VCaP (cell line): Measurements from ENCODE around the gene SNX27.

Experiments
- H3K27ac ChIP-seq: fragments of 450-650 bp; 2 replicates; pipeline ENCODE4 v1.5.1; 2017
- CTCF ChIP-seq: fragments of 450-650 bp; conservative IDR thresholded peaks from 2 replicates; pipeline ENCODE4 v1.5.1; 2017; ENCODE audit warnings: mild to moderate bottlenecking, moderate library complexity

The SNX27 gene

GRCh38 chr1:151706464-151707415 is 94.9 kb downstream of the SNX27 start:
- TF ChIP-seq CTCF = no peak
- no peak overlapping the region for H3K27ac ChIP-seq

GRCh38 chr1:151707541-151708065 is 95.8 kb downstream of the SNX27 start:
- TF ChIP-seq CTCF = no peak
- H3K27ac ChIP-seq = no peak overlapping the region

- TF ChIP-seq CTCF = no peak
- H3K27ac ChIP-seq = no peak overlapping the region
Observed at GRCh38 chr1:151708891-151709290, 97.0 kb downstream of the SNX27 start.

- no peak overlapping the region for H3K27ac ChIP-seq
- no peak for TF ChIP-seq CTCF
Observed at GRCh38 chr1:151710187-151710840, 98.5 kb downstream of the SNX27 start.

- no peak for TF ChIP-seq CTCF
- H3K27ac ChIP-seq = no peak overlapping the region
Observed at GRCh38 chr1:151711044-151711800, 99.4 kb downstream of the SNX27 start.

- TF ChIP-seq CTCF = no peak
- no peak overlapping the region; the same call in 1 of the 2 replicates for H3K27ac ChIP-seq
Observed at GRCh38 chr1:151711951-151712350, 100.1 kb downstream of the SNX27 start.

- H3K27ac ChIP-seq = peak overlapping the region; percentile 41; the same call in 1 of the 2 replicates
- TF ChIP-seq CTCF = no peak
Observed at GRCh38 chr1:151713044-151713443, 101.2 kb downstream of the SNX27 start.
